Endothelial cell (in vitro differentiated cells): ENCODE measurements around the gene CLN6. TPM values are rescaled to one million over a fixed set of nuclear protein-coding genes. Genes with fewer than 3 reads are reported as not detected.
"Not testable (repeated sequence)": the region's sequence is repeated elsewhere in the genome, so short reads cannot be mapped to it uniquely, and the experiment has no call there.

Experiments used
- DNase-seq: peaks from one replicate; pipeline ENCODE4 v3.0.0; 2021; ENCODE audit warnings: low spot score
- H3K27ac Mint-ChIP-seq: one replicate; pipeline ENCODE4 v1.8.0; 2021; ENCODE audit warnings: mixed read lengths, inconsistent platforms; ENCODE audit not compliant: unreplicated experiment
- H3K27me3 Mint-ChIP-seq: one replicate; pipeline ENCODE4 v1.8.0; 2021; ENCODE audit warnings: mild to moderate bottlenecking, moderate library complexity, mixed read lengths, inconsistent platforms; ENCODE audit not compliant: unreplicated experiment
- H3K36me3 Mint-ChIP-seq: one replicate; pipeline ENCODE4 v1.8.0; 2021; ENCODE audit warnings: mild to moderate bottlenecking, low read depth, mixed read lengths, inconsistent platforms; ENCODE audit not compliant: unreplicated experiment
- H3K4me1 Mint-ChIP-seq: one replicate; pipeline ENCODE4 v1.8.0; 2021; ENCODE audit warnings: mild to moderate bottlenecking, mixed read lengths, inconsistent platforms; ENCODE audit not compliant: unreplicated experiment
- H3K4me3 Mint-ChIP-seq: one replicate; pipeline ENCODE4 v1.8.0; 2021; ENCODE audit warnings: mild to moderate bottlenecking, mixed read lengths, inconsistent platforms; ENCODE audit not compliant: unreplicated experiment
- H3K9me3 Mint-ChIP-seq: one replicate; pipeline ENCODE4 v1.8.0; 2021; ENCODE audit warnings: mixed read lengths, inconsistent platforms; ENCODE audit not compliant: unreplicated experiment
- CTCF ChIP-seq: fragments of 200-600 bp; sonication (generic); IDR thresholded peaks from one replicate; pipeline ENCODE4 v1.5.0; 2021; ENCODE audit warnings: antibody characterized with exemption; ENCODE audit not compliant: unreplicated experiment
- total RNA-seq: library from RNA; stranded (reverse); fragmentation: NEBNext Ultra II Directional; extraction: Animal tissue kit (Norgen Biotek cat#: 25700); gene quantifications from one replicate; pipeline ENCODE4 v1.2.1, GENCODE V29; 2021; ENCODE audit not compliant: unreplicated experiment

CLN6 gene
- total RNA-seq, 1 donor from 2014 or later: 42.1 TPM

DNA sequence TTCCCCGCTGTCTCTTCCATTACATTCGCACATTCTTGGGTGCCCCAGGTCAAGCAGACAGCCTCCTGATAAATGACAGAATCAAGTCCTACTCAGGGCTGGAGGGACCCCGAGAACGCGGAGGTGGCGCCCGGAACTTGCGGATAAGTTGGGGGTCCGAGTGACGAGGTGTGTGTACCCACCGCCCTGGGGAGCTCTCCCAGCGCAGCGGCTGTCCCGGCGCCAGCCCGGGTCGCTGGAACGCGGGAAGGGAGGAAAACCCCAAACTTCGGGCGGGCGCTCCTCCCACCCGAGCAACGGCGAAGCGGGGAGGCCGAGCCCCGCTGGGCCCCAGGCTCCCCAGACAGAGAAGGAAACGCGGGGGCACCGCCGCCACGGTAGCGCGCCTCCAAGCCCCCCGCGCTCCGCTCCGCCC, 550 bp downstream of the CLN6 start:
- Mint-ChIP-seq H3K27me3 (peaks cover 20% of the 10 kb centered on the region), H3K9me3 (no peaks in the 10 kb centered on the region), H3K4me3 (peak overlapping the region; percentile 88), H3K36me3 (no peaks in the 10 kb centered on the region), H3K27ac (no peak overlapping the region), H3K4me1 (peaks cover 25% of the 10 kb centered on the region)
- no peak for TF ChIP-seq CTCF
- no peak for DNase-seq

GRCh38 chr15:68228143-68228970, 1.2 kb downstream of the CLN6 start:
- Mint-ChIP-seq H3K27me3 (peaks cover 19% of the 10 kb centered on the region), H3K27ac (no peak overlapping the region), H3K36me3 (no peaks in the 10 kb centered on the region), H3K4me3 (peak overlapping the region; percentile 88), H3K9me3 (no peaks in the 10 kb centered on the region), H3K4me1 (peaks cover 19% of the 10 kb centered on the region)
- no peak for DNase-seq
- no peak for TF ChIP-seq CTCF

DNA sequence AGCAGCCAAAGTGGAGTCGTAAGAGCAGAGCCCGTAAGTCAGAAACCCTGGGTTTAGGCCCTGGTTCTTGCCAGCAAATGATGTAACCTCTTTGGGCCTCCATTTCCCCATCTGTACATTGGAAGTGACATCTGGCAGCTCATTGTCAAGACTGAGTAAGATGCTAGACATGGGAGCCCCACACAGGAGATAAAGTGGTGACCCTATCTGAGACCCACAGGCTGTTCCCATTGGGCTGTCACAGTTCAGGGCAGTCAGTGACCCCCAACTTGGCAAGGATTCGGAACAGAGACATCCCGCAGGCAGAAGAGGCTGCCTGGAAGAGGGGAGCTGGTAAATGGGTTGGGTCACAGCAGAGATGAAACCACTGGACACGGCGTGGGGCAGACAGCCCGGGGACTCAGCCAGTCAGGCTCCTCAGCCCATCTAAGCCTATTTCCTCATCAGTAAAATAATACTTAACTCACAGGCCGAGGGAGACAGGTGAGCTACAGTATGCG, 1.8 kb downstream of the CLN6 start:
- Mint-ChIP-seq H3K9me3 (no peaks in the 10 kb centered on the region), H3K4me3 (peak overlapping the region; percentile 69), H3K4me1 (peaks cover 18% of the 10 kb centered on the region), H3K36me3 (no peaks in the 10 kb centered on the region), H3K27ac (no peak overlapping the region), H3K27me3 (peaks cover 16% of the 10 kb centered on the region)
- DNase-seq: no peak
- TF ChIP-seq CTCF: no peak

DNA sequence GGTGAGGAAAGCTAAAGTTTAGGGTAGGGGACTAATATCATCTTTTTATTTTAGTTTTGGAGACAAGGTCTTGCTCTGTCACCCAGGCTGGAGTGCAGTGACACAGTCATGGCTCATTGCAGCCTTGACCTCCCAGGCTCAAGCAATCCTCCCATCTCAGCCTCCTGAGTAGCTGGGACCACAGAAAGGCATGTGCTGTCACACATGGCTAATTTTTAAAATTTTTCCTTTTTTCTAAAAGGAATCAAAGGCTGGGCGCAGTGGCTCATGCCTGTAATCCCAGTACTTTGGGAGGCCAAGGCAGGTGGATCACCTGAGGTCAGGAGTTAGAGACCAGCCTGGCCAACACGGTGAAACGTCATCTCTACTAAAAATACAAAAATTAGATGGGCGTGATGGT, 4.1 kb downstream of the CLN6 start:
- not testable (repeated sequence) for H3K4me3 Mint-ChIP-seq, H3K9me3 Mint-ChIP-seq, H3K27ac Mint-ChIP-seq, DNase-seq, H3K36me3 Mint-ChIP-seq
- Mint-ChIP-seq H3K27me3 (peaks cover 13% of the 10 kb centered on the region), H3K4me1 (peaks cover 14% of the 10 kb centered on the region)

DNA sequence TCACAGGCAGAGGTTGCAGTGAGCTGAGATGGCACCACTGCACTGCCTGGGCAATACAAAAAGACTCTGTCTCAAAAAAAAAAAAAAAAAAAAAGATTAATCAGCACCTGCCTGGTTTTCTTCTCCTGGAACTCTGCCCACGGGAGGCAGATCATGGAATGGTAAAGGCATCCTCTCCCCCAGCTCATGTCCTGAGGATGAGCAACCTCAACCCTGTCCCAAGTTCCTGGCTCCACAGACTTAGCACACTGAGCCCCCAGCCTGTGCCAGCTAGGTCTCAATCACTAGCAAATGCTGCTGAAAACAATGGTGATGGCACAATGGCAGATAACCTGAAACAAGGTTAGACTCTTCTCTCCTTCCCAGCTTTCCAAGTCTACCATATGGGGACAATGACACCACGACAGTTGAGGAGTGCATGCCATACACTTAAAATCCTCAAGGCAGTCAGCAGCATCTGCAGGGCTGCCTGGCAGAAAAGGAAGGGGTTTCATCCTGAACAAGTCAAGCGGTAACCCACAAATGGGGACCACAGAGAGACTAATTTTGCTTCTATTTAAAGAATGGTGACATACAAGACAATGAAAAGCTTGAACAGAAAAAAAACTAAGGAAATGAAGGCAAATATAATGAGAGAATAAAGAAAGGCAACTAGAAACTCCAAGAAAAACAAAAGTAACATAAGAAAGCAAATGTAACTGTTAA, 4.8 kb downstream of the CLN6 start:
- H3K36me3 Mint-ChIP-seq: no peaks in the 10 kb centered on the region
- H3K27ac Mint-ChIP-seq: no peak overlapping the region
- peaks cover 8% of the 10 kb centered on the region for H3K4me1 Mint-ChIP-seq

More for the DNA sequence above, 4.8 kb downstream of the CLN6 start:
- H3K9me3 Mint-ChIP-seq: no peaks in the 10 kb centered on the region
- no peak overlapping the region for H3K4me3 Mint-ChIP-seq
- DNase-seq: no peak
- no peak for TF ChIP-seq CTCF
- peaks cover 8% of the 10 kb centered on the region for H3K27me3 Mint-ChIP-seq
